ENCODE data around the gene C12orf42.

C12orf42 gene

GRCh38 chr12:103333676-103334075 is 162.1 kb downstream of the C12orf42 start:
- no peak for DNase-seq (ENCODE audit: low read depth)

- DNase-seq (ENCODE audit: low read depth), result no peak
Observed at GRCh38 chr12:103331643-103332042, 164.1 kb downstream of the C12orf42 start.

GRCh38 chr12:103330672-103331071 is 165.1 kb downstream of the C12orf42 start:
- DNase-seq (ENCODE audit: low read depth), result no peak

- DNase-seq (ENCODE audit: low read depth), result no peak
Observed at GRCh38 chr12:103327676-103328075, 168.1 kb downstream of the C12orf42 start.

GRCh38 chr12:103326190-103326589 is 169.6 kb downstream of the C12orf42 start:
- DNase-seq (ENCODE audit: low read depth), result no peak

- no peak for DNase-seq (ENCODE audit: low read depth)
Observed at GRCh38 chr12:103318566-103318965, 177.2 kb downstream of the C12orf42 start.

GRCh38 chr12:103317220-103317619 is 178.5 kb downstream of the C12orf42 start:
- DNase-seq (ENCODE audit: low read depth), result no peak

- DNase-seq (ENCODE audit: low read depth), result no peak
Observed at GRCh38 chr12:103314786-103315185, 181.0 kb downstream of the C12orf42 start.

- no peak for DNase-seq (ENCODE audit: low read depth)
Observed at GRCh38 chr12:103313894-103314293, 181.9 kb downstream of the C12orf42 start.

- no peak for DNase-seq (ENCODE audit: low read depth)
Observed at GRCh38 chr12:103312742-103313354, 182.9 kb downstream of the C12orf42 start.

GRCh38 chr12:103310546-103311270 is 185.1 kb downstream of the C12orf42 start:
- no peak for DNase-seq (ENCODE audit: low read depth)

- no peak for DNase-seq (ENCODE audit: low read depth)
Observed at GRCh38 chr12:103308396-103308795, 187.4 kb downstream of the C12orf42 start.

GRCh38 chr12:103303484-103303883 is 192.3 kb downstream of the C12orf42 start:
- DNase-seq (ENCODE audit: low read depth), result no peak

- DNase-seq (ENCODE audit: low read depth), result no peak
Observed at GRCh38 chr12:103301642-103302591, 193.9 kb downstream of the C12orf42 start.

GRCh38 chr12:103288016-103288415 is 207.8 kb downstream of the C12orf42 start:
- no peak for DNase-seq (ENCODE audit: low read depth)

- DNase-seq (ENCODE audit: low read depth), result no peak
Observed at GRCh38 chr12:103282124-103282523, 213.6 kb downstream of the C12orf42 start.

- DNase-seq (ENCODE audit: low read depth), result no peak
Observed at GRCh38 chr12:103279444-103279843, 216.3 kb downstream of the C12orf42 start.

- DNase-seq (ENCODE audit: low read depth), result no peak
Observed at GRCh38 chr12:103278329-103278728, 217.4 kb downstream of the C12orf42 start.

- DNase-seq (ENCODE audit: low read depth), result no peak
Observed at GRCh38 chr12:103273645-103274044, 222.1 kb downstream of the C12orf42 start.

- no peak for DNase-seq (ENCODE audit: low read depth)
Observed at GRCh38 chr12:103272949-103273348, 222.8 kb downstream of the C12orf42 start.

GRCh38 chr12:103269946-103270345 is 225.8 kb downstream of the C12orf42 start:
- DNase-seq (ENCODE audit: low read depth), result no peak

GRCh38 chr12:103268831-103269514 is 226.8 kb downstream of the C12orf42 start:
- DNase-seq (ENCODE audit: low read depth), result no peak
